AG04449 (cell line): ENCODE results near the gene UQCC2.

ENCODE experiments used
- CTCF ChIA-PET: fragments of 350-600 bp; formaldehyde crosslinking; extraction: SDS; loops from one replicate; lab custom pipeline; 2021; ENCODE audit warnings: antibody characterized with exemption; lab: Yijun Ruan, JAX
- POLR2A ChIA-PET: fragments of 400-600, 350-600 bp; formaldehyde crosslinking; extraction: SDS; loops from one replicate; lab custom pipeline; 2020; ENCODE audit warnings: antibody characterized with exemption, inconsistent platforms; lab: Yijun Ruan, JAX
- DNase-seq: peaks from one replicate; pipeline ENCODE4 v3.0.0-alpha.2; 2010; ENCODE audit warnings: low read depth, low spot score
- H3K4me3 ChIP-seq: 2 replicates; pipeline ENCODE4 v1.5.1; 2011; ENCODE audit warnings: low read depth, mild to moderate bottlenecking, control low read depth, low read length
- TF ChIP-seq, protein P1 (sequence below): IDR thresholded peaks from one replicate; pipeline ENCODE4 v1.5.1; 2011; ENCODE audit warnings: mild to moderate bottlenecking, moderate library complexity, low read length, control low read depth, inconsistent platforms; ENCODE audit not compliant: insufficient read depth; ENCODE audit errors: missing control alignments

UQCC2 gene

DNA sequence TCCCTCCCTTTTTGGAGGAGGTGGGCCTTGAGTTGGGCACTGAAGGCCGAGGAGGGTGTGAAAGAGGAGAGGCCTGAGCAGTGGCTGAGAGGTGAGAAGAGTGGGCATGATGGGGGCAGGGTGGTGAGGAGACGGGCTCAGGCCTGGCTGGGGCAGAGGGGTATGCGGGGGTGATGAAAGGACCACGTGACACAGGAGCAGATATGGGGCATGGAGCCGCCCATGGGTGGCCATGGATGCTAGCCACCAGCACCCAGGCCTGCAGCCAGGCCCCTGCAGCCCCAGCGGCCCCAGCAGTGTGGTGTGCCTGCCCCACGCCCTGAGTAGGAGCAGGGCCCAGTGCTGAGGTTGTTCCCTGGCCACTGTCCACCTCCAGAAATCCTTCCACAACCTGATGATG lies 26.5 kb downstream of the UQCC2 start:
- ChIA-PET POLR2A (no interaction called here), CTCF (interaction anchor here (2.3 kb wide), 1 partner anchor 16 kb away, joined by 10 read pairs; no protein-coding TSS in a partner anchor)
- TF ChIP-seq, protein P1, sequence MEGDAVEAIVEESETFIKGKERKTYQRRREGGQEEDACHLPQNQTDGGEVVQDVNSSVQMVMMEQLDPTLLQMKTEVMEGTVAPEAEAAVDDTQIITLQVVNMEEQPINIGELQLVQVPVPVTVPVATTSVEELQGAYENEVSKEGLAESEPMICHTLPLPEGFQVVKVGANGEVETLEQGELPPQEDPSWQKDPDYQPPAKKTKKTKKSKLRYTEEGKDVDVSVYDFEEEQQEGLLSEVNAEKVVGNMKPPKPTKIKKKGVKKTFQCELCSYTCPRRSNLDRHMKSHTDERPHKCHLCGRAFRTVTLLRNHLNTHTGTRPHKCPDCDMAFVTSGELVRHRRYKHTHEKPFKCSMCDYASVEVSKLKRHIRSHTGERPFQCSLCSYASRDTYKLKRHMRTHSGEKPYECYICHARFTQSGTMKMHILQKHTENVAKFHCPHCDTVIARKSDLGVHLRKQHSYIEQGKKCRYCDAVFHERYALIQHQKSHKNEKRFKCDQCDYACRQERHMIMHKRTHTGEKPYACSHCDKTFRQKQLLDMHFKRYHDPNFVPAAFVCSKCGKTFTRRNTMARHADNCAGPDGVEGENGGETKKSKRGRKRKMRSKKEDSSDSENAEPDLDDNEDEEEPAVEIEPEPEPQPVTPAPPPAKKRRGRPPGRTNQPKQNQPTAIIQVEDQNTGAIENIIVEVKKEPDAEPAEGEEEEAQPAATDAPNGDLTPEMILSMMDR, result no peak
- no peak for DNase-seq
- H3K4me3 ChIP-seq, result no peak overlapping the region

DNA sequence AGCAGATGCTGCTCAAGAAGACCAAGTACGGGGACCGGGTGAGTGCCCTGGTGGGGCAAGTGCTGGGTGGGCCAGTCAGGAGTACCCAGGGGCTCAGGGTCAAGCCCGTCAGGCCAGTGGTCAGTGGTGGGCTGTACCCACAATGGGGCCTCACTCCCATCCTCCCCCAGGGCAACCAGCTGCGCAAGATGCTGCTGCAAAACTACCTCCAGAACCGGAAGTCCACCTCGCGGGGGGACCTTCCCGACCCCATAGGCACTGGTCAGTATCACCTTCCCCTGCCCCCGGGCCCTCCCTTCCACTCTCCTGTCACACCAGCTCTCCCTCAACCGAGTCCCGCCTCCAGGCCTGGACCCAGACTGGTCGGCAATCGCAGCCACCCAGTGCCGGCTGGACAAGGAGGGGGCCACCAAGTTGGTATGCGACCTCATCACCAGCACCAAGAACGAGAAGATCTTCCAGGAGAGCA lies 27.0 kb downstream of the UQCC2 start:
- TF ChIP-seq, protein P1, result no peak
- no peak for DNase-seq
- POLR2A ChIA-PET, result interaction anchor here (0.8 kb wide), 1 partner anchor 10 kb away, joined by 3 read pairs; no protein-coding TSS in a partner anchor
- H3K4me3 ChIP-seq, result no peak overlapping the region
- CTCF ChIA-PET, result interaction anchor here (2.2 to 2.7 kb wide), 2 partner anchors 13 to 16 kb away, joined by 11 to 16 read pairs; no protein-coding TSS in a partner anchor

DNA sequence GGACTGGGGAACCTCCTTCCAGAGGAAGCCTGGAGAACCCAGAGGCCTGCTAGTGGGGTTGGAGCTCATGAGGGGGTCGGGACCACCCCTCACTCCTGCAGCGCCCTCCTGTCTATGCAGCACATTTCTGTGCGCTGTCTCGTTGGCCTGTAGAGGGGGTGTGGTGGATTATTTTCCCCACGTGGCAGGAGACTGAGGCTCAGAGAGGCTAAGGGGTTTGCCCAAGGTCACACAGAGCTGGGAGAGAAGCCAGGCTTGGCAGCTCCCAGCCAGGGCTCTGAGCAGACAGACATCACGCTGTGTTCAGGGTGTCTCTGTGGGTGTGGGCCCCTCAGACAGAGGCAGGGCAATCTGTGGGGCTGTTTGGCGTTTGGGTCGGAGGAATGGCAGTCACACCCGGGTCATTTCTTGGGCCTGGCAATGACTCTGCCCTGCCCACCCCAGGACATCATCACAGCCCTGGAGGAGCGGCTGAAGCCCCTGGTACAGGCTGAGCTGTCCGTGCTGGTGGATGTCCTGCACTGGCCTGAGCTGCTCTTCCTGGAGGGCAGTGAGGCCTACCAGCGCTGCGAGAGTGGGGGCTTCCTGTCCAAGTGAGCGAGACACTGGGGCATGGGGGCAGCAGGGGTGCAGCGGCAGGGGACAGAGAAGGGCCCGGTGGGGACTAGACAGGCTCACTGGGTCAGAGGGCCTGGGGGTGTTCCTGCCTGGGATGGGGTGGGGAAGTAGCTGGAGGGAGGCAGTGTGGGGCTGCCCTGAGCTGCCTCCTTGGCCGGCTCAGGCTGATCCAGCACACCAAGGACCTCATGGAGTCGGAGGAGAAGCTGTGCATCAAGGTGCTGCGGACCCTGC lies 27.7 kb downstream of the UQCC2 start:
- POLR2A ChIA-PET, result interaction anchor here (0.8 kb wide), 1 partner anchor 10 kb away, joined by 3 read pairs; no protein-coding TSS in a partner anchor
- no peak overlapping the region for H3K4me3 ChIP-seq
- CTCF ChIA-PET, result interaction anchor here (1.4 to 2.7 kb wide), 4 partner anchors 10 to 94 kb away, joined by 8 to 16 read pairs (median 10); no protein-coding TSS in a partner anchor
- TF ChIP-seq, protein P1, result no peak
- no peak for DNase-seq

DNA sequence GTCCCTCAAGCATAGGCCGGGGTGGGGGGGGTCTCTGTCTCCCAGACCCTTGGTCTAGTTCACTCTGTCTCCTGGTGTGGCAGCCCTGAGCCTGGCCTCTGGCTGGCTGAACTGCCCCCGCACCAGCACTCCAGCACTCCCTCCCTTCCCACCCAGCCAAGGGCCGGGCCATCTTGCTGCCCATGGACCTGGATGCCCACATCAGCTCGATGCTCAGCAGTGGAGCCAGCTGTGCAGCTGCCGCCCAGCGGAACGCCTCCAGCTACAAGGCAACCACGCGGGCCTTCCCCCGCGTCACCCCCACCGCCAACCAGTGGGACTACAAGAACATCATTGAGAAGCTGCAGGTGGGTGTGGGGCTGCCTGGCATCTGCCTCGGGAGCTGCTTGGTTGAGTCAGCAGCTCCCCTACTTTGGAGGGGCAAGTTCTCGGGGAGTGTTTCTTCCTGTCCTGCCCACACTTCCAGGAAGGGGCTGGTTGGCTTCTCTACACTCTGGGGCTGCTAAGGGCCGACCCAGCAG lies 28.4 kb downstream of the UQCC2 start:
- ChIA-PET POLR2A (no interaction called here), CTCF (interaction anchor here (1.4 to 2.7 kb wide), 4 partner anchors 11 to 93 kb away, joined by 8 to 16 read pairs (median 10); no protein-coding TSS in a partner anchor)
- no peak for DNase-seq
- no peak overlapping the region for H3K4me3 ChIP-seq
- TF ChIP-seq, protein P1, result no peak

DNA sequence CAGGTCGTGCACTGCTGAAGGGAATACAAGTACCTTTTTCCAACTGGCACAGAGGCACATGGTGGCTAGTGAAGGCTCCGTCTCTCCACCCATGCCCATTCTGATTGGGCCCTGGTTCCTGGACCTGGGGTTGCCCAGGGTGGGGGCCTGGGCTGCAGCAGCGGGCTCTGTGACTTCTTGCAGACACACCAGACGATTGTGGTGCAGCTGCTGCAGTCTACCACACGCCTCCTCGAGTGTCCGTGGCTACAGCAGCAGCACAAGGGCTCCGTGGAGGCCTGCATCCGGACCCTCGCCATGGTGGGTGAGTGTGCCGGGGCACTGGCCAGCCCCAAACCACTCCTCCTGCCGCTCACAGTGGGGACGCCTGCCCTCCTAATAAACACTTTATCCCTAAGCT lies 29.2 kb downstream of the UQCC2 start:
- no peak for DNase-seq
- H3K4me3 ChIP-seq, result no peak overlapping the region
- TF ChIP-seq, protein P1, result no peak
- CTCF ChIA-PET, result interaction anchor here (2.0 to 2.7 kb wide), 2 partner anchors 12 to 18 kb away, joined by 8 to 16 read pairs; no protein-coding TSS in a partner anchor
- POLR2A ChIA-PET, result no interaction called here
